ENCODE results near the gene TRA2A. TPM values are rescaled to one million over a fixed set of nuclear protein-coding genes. Genes with fewer than 3 reads are reported as not detected.
A peak's percentile ranks its signal among the peaks of the same experiment; 100 is the strongest.

TRA2A gene
- total and polyA plus RNA-seq, 2 of the 13 experiments (the other 11 are each of a cell fraction or from before 2014, with no cell fraction given), result 39.1 to 41.6 TPM

DNA sequence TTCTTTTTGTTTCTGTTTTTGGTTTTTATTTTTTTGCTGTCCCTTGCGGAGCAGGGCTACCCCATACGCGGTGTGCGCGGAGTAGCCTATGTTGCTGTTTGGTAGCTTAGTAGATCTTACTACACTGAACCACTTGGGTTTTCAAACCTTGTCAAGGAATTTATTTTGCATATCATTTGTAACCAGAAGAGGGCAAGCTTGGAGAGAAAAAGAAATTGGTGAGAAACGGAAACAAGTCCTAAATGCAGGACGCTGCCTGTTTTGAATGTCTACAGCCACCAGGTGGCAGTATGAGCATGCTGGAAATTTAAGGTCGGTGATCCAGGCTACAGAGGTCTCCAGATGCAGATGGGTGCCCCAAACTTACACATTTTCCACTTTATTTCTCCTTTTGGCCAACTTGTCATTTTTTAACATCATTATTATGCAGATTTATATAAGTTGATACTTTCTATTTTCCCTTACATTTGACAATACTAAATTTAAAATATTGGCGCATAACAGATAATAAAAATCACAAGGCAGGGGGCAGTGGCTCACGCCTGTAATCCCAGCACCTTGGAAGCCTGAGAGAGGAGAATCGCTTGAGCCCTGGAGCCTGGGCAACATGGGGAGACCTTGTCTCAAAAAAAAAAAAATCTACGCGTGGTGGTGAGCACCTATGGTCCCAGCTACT lies 15.3 kb upstream of the TRA2A start (continued):
- TF ChIP-seq, protein P1, sequence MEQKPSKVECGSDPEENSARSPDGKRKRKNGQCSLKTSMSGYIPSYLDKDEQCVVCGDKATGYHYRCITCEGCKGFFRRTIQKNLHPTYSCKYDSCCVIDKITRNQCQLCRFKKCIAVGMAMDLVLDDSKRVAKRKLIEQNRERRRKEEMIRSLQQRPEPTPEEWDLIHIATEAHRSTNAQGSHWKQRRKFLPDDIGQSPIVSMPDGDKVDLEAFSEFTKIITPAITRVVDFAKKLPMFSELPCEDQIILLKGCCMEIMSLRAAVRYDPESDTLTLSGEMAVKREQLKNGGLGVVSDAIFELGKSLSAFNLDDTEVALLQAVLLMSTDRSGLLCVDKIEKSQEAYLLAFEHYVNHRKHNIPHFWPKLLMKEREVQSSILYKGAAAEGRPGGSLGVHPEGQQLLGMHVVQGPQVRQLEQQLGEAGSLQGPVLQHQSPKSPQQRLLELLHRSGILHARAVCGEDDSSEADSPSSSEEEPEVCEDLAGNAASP (CRISPR knock-in tag; IDR thresholded peaks at IDR 0.05; ENCODE audit: borderline replicate concordance), result no peak
- peak; percentile 37; the same call in 1 of the 2 replicates for TF ChIP-seq THAP11 (CRISPR knock-in tag; IDR thresholded peaks at IDR 0.05)
- TF ChIP-seq RAD21 (CRISPR knock-in tag; IDR thresholded peaks at IDR 0.05), result peak; percentile 82
- TF ChIP-seq MIXL1 (CRISPR knock-in tag; IDR thresholded peaks at IDR 0.05), result 0 out of 2 replicates have a peak, but pooled peaks have one; percentile 38
- 0 out of 2 replicates have a peak, but pooled peaks have one; percentile 26 for TF ChIP-seq ZNF124 (CRISPR knock-in tag; IDR thresholded peaks at IDR 0.05)
- peak; percentile 90 for TF ChIP-seq SMC3 (IDR thresholded peaks at IDR 0.05; ENCODE audit: low read length)
- no peak for TF ChIP-seq EED (CRISPR knock-in tag; IDR thresholded peaks at IDR 0.05)
- TF ChIP-seq IRF2 (CRISPR knock-in tag; IDR thresholded peaks at IDR 0.05), result peak; percentile 49; the same call in 1 of the 2 replicates
- no peak for TF ChIP-seq FOXA1 (IDR thresholded peaks at IDR 0.05)
- TF ChIP-seq FOXA1 (CRISPR knock-in tag; IDR thresholded peaks at IDR 0.05), result peak; percentile 17; the same call in 1 of the 2 replicates
- TF ChIP-seq PHF20 (CRISPR knock-in tag; IDR thresholded peaks at IDR 0.05), result no peak
- TF ChIP-seq, protein P2, sequence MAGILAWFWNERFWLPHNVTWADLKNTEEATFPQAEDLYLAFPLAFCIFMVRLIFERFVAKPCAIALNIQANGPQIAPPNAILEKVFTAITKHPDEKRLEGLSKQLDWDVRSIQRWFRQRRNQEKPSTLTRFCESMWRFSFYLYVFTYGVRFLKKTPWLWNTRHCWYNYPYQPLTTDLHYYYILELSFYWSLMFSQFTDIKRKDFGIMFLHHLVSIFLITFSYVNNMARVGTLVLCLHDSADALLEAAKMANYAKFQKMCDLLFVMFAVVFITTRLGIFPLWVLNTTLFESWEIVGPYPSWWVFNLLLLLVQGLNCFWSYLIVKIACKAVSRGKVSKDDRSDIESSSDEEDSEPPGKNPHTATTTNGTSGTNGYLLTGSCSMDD (CRISPR knock-in tag; IDR thresholded peaks at IDR 0.05), result no peak
- TF ChIP-seq, protein P3, sequence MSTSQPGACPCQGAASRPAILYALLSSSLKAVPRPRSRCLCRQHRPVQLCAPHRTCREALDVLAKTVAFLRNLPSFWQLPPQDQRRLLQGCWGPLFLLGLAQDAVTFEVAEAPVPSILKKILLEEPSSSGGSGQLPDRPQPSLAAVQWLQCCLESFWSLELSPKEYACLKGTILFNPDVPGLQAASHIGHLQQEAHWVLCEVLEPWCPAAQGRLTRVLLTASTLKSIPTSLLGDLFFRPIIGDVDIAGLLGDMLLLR (CRISPR knock-in tag; IDR thresholded peaks at IDR 0.05), result no peak
- peak; percentile 77 for TF ChIP-seq XRCC5 (optimal IDR thresholded peaks at IDR 0.05; ENCODE audit: low read length)
- peak; percentile 65; the same call in 1 of the 2 replicates for TF ChIP-seq ERF (CRISPR knock-in tag; IDR thresholded peaks at IDR 0.05)
- TF ChIP-seq, protein P4, sequence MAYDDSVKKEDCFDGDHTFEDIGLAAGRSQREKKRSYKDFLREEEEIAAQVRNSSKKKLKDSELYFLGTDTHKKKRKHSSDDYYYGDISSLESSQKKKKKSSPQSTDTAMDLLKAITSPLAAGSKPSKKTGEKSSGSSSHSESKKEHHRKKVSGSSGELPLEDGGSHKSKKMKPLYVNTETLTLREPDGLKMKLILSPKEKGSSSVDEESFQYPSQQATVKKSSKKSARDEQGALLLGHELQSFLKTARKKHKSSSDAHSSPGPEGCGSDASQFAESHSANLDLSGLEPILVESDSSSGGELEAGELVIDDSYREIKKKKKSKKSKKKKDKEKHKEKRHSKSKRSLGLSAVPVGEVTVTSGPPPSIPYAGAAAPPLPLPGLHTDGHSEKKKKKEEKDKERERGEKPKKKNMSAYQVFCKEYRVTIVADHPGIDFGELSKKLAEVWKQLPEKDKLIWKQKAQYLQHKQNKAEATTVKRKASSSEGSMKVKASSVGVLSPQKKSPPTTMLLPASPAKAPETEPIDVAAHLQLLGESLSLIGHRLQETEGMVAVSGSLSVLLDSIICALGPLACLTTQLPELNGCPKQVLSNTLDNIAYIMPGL (CRISPR knock-in tag; IDR thresholded peaks at IDR 0.05; ENCODE audit: borderline replicate concordance in 1 of 2, low read depth in 1 of 2), result peak in 1 of 2 experiments; percentile 64; a peak in 1 of 4 replicates
- TF ChIP-seq KAT8 (CRISPR knock-in tag; IDR thresholded peaks at IDR 0.05), result no peak
- TF ChIP-seq, protein P5, sequence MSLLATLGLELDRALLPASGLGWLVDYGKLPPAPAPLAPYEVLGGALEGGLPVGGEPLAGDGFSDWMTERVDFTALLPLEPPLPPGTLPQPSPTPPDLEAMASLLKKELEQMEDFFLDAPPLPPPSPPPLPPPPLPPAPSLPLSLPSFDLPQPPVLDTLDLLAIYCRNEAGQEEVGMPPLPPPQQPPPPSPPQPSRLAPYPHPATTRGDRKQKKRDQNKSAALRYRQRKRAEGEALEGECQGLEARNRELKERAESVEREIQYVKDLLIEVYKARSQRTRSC (CRISPR knock-in tag; IDR thresholded peaks at IDR 0.05; ENCODE audit: low read depth), result no peak
- peak; percentile 27; the same call in 1 of the 2 replicates for TF ChIP-seq YEATS2 (CRISPR knock-in tag; IDR thresholded peaks at IDR 0.05; ENCODE audit: borderline replicate concordance)
- TF ChIP-seq SAP130 (CRISPR knock-in tag; IDR thresholded peaks at IDR 0.05; ENCODE audit: low read depth), result peak; percentile 19; the same call in 1 of the 2 replicates
- TF ChIP-seq FOXK2 (IDR thresholded peaks at IDR 0.05), result peak; percentile 57; the same call in 1 of the 2 replicates
- TF ChIP-seq FOXK1 (CRISPR knock-in tag; IDR thresholded peaks at IDR 0.05; ENCODE audit: borderline replicate concordance, low read depth), result peak; percentile 60; the same call in 1 of the 2 replicates
- TF ChIP-seq FOXA3 (CRISPR knock-in tag; IDR thresholded peaks at IDR 0.05), result 0 out of 2 replicates have a peak, but pooled peaks have one; percentile 7

Data from HepG2 (cell line).